H9 (cell line): ENCODE measurements around the gene FMNL1. TPM values are rescaled to one million over a fixed set of nuclear protein-coding genes. Genes with fewer than 3 reads are reported as not detected.
A peak's percentile ranks its signal among the peaks of the same experiment; 100 is the strongest.

Experiments used
- DNase-seq: peaks from one replicate; pipeline ENCODE4 v3.0.0-alpha.2; 2017
- H2AFZ ChIP-seq: one replicate; pipeline ENCODE4 v1.6.1; 2013; ENCODE audit warnings: mild to moderate bottlenecking, low read length, control low read depth, moderate library complexity
- H2AK5ac ChIP-seq: 2 replicates; pipeline ENCODE4 v1.6.1; 2013; ENCODE audit warnings: low read length, control low read depth, mixed read lengths; ENCODE audit not compliant: insufficient read length
- H2BK120ac ChIP-seq: one replicate; pipeline ENCODE4 v1.6.1; 2013; ENCODE audit warnings: low read depth, mild to moderate bottlenecking, low read length, control low read depth, inconsistent platforms; ENCODE audit not compliant: poor library complexity, severe bottlenecking
- H2BK12ac ChIP-seq: 2 replicates; pipeline ENCODE4 v1.6.1; 2013; ENCODE audit warnings: low read length, control low read depth, mixed read lengths, low read depth; ENCODE audit not compliant: insufficient read length
- H2BK15ac ChIP-seq: 2 replicates; pipeline ENCODE4 v1.6.1; 2013; ENCODE audit warnings: low read depth, low read length, control low read depth
- H2BK20ac ChIP-seq: one replicate; pipeline ENCODE4 v1.6.1; 2013; ENCODE audit warnings: low read depth, mild to moderate bottlenecking, low read length, control low read depth, inconsistent platforms; ENCODE audit not compliant: poor library complexity, severe bottlenecking
- H2BK5ac ChIP-seq: 2 replicates; pipeline ENCODE4 v1.6.1; 2013; ENCODE audit warnings: low read length, control low read depth, mixed read lengths; ENCODE audit not compliant: insufficient read length
- H3K14ac ChIP-seq: 2 replicates; pipeline ENCODE4 v1.6.1; 2013; ENCODE audit warnings: low read length, control low read depth; ENCODE audit not compliant: insufficient read depth
- H3K18ac ChIP-seq: 2 replicates; pipeline ENCODE4 v1.6.1; 2013; ENCODE audit warnings: low read depth, mild to moderate bottlenecking, mixed read lengths, low read length, control low read depth; ENCODE audit not compliant: insufficient read length
- H3K23ac ChIP-seq: 2 replicates; pipeline ENCODE4 v1.6.1; 2013; ENCODE audit warnings: low read length, control low read depth, mixed read lengths, low read depth; ENCODE audit not compliant: insufficient read length
- H3K23me2 ChIP-seq: 2 replicates; pipeline ENCODE4 v1.6.1; 2013; ENCODE audit warnings: low read depth, mild to moderate bottlenecking, mixed read lengths, low read length, control low read depth; ENCODE audit not compliant: insufficient read length, poor library complexity, severe bottlenecking
- H3K27ac ChIP-seq: 2 replicates; pipeline ENCODE4 v1.5.1; 2013; ENCODE audit warnings: low read length, control low read depth, mixed read lengths, low read depth; ENCODE audit not compliant: insufficient read length
- H3K27me3 ChIP-seq: 2 replicates; pipeline ENCODE4 v1.6.1; 2013; ENCODE audit warnings: low read length, control low read depth, inconsistent platforms; ENCODE audit not compliant: insufficient read depth
- H3K4ac ChIP-seq: 2 replicates; pipeline ENCODE4 v1.6.1; 2013; ENCODE audit warnings: low read depth, mild to moderate bottlenecking, control low read depth, inconsistent platforms, low read length, moderate library complexity
- H3K4me1 ChIP-seq: 2 replicates; pipeline ENCODE4 v1.6.1; 2013; ENCODE audit warnings: low read length, control low read depth, inconsistent platforms; ENCODE audit not compliant: insufficient read depth
- H3K4me2 ChIP-seq: 2 replicates; pipeline ENCODE4 v1.6.1; 2013; ENCODE audit warnings: low read length, control low read depth, mixed read lengths; ENCODE audit not compliant: insufficient read length, insufficient read depth
- H3K56ac ChIP-seq: 2 replicates; pipeline ENCODE4 v1.6.1; 2013; ENCODE audit warnings: low read depth, mild to moderate bottlenecking, mixed read lengths, low read length, control low read depth; ENCODE audit not compliant: insufficient read length
- H3K79me1 ChIP-seq: 2 replicates; pipeline ENCODE4 v1.6.1; 2013; ENCODE audit warnings: low read depth, mild to moderate bottlenecking, moderate library complexity, low read length, control low read depth, inconsistent platforms; ENCODE audit not compliant: insufficient read depth, poor library complexity, severe bottlenecking
- H3K79me2 ChIP-seq: 2 replicates; pipeline ENCODE4 v1.6.1; 2013; ENCODE audit warnings: low read length, control low read depth, inconsistent platforms; ENCODE audit not compliant: insufficient read depth
- H3K9ac ChIP-seq: 2 replicates; pipeline ENCODE4 v1.6.1; 2013; ENCODE audit warnings: low read length, control low read depth, mixed read lengths; ENCODE audit not compliant: insufficient read length; ENCODE audit errors: extremely low read depth
- H3K9me3 ChIP-seq: one replicate; pipeline ENCODE4 v1.6.1; 2013; ENCODE audit warnings: low read depth, low read length, inconsistent platforms; ENCODE audit not compliant: control insufficient read depth
- H3T11ph ChIP-seq: one replicate; pipeline ENCODE4 v1.6.1; 2013; ENCODE audit warnings: mild to moderate bottlenecking, low read length, control low read depth, inconsistent platforms
- H4K20me1 ChIP-seq: one replicate; pipeline ENCODE4 v1.6.1; 2013; ENCODE audit not compliant: control insufficient read depth, insufficient read length, insufficient read depth
- H4K5ac ChIP-seq: 2 replicates; pipeline ENCODE4 v1.6.1; 2013; ENCODE audit warnings: low read depth, mild to moderate bottlenecking, mixed read lengths, low read length, control low read depth; ENCODE audit not compliant: insufficient read length
- H4K8ac ChIP-seq: replicated peaks from 2 replicates; pipeline ENCODE4 v1.6.1; 2013; ENCODE audit warnings: low read length, control low read depth, mixed read lengths, low read depth; ENCODE audit not compliant: insufficient read length
- H4K91ac ChIP-seq: 2 replicates; pipeline ENCODE4 v1.6.1; 2013; ENCODE audit warnings: low read depth, mild to moderate bottlenecking, moderate library complexity, mixed read lengths, low read length, control low read depth; ENCODE audit not compliant: insufficient read length
- H3K27ac Mint-ChIP-seq, 3 experiments: 2 replicates in 2 of 3; 3 replicates in 1 of 3; pipeline ENCODE4 v1.8.0; 2020 to 2021; ENCODE audit warnings: mixed read lengths in 3 of 3, mild to moderate bottlenecking in 1 of 3, moderate library complexity in 1 of 3
- H3K27me3 Mint-ChIP-seq: 2 replicates; pipeline ENCODE4 v1.8.0; 2021; ENCODE audit warnings: low read depth, mild to moderate bottlenecking, moderate library complexity, mixed read lengths
- H3K36me3 Mint-ChIP-seq, 3 experiments: 2 replicates in 2 of 3; 3 replicates in 1 of 3; pipeline ENCODE4 v1.8.0; 2020 to 2021; ENCODE audit warnings: low read depth in 3 of 3, mixed read lengths in 3 of 3; ENCODE audit not compliant: insufficient read depth in 1 of 3
- H3K4me1 Mint-ChIP-seq, 2 experiments: 2 replicates each; pipeline ENCODE4 v1.8.0; 2020; ENCODE audit warnings: mixed read lengths in 2 of 2
- H3K4me3 Mint-ChIP-seq, 2 experiments: 2 replicates in 1 of 2; 3 replicates in 1 of 2; pipeline ENCODE4 v1.8.0; 2020 to 2021; ENCODE audit warnings: mild to moderate bottlenecking in 2 of 2, mixed read lengths in 2 of 2, moderate library complexity in 1 of 2
- H3K9me3 Mint-ChIP-seq, 2 experiments: 2 replicates in 1 of 2; 3 replicates in 1 of 2; pipeline ENCODE4 v1.8.0; 2020; ENCODE audit warnings: mild to moderate bottlenecking in 2 of 2, mixed read lengths in 2 of 2, moderate library complexity in 1 of 2
- WGBS: extraction: QIAGEN DNeasy Blood & Tissue Kit; methylation state at CpG from one replicate; pipeline ENCODE4 v1.1.7; 2013; ENCODE audit warnings: missing lambda C conversion rate, low lambda C conversion rate, mixed read lengths; ENCODE audit not compliant: insufficient read length; ENCODE audit errors: extremely low coverage; 5-methylcytosine and 5-hydroxymethylcytosine counted together
- total RNA-seq: library from RNA; stranded (reverse); gene quantifications from 2 replicates; pipeline ENCODE4 v1.2.1, GENCODE V29; 2021
- TF ChIP-seq, protein P1 (sequence below): fragments of 200-600 bp; sonication (generic); conservative IDR thresholded peaks from 3 replicates; pipeline ENCODE4 v1.8.0; 2021; ENCODE audit warnings: antibody characterized with exemption, mild to moderate bottlenecking

The FMNL1 gene
- total RNA-seq, 1 experiment from 2014 or later, result 6.9 TPM

GRCh38 chr17:45296003-45296832, 74.5 kb downstream of the FMNL1 start:
- H3K4me1 ChIP-seq, result no peaks in the 10 kb centered on the region; the same call in 1 of the 2 replicates
- no peak overlapping the region for H3K4me2 ChIP-seq
- no peaks in the 10 kb centered on the region; the same call in 1 of the 2 replicates for H3K79me2 ChIP-seq
- no peak overlapping the region for H3K9ac ChIP-seq
- peak overlapping the region in 1 of 3 experiments; percentile 74; a peak in 2 of 7 replicates for H3K27ac Mint-ChIP-seq
- no peak overlapping the region for H3K4me3 Mint-ChIP-seq
- H3K56ac ChIP-seq, result no peak overlapping the region
- no peak overlapping the region for H2BK120ac ChIP-seq
- H4K20me1 ChIP-seq, result no peaks in the 10 kb centered on the region
- H4K5ac ChIP-seq, result no peak overlapping the region
- no peak overlapping the region for H2BK20ac ChIP-seq
- no peaks in the 10 kb centered on the region for H3K27me3 ChIP-seq
- no peak overlapping the region for H2AFZ ChIP-seq
- no peak overlapping the region for H4K8ac ChIP-seq
- no peaks in the 10 kb centered on the region for H3K79me1 ChIP-seq
- no peak overlapping the region for H3K4ac ChIP-seq
- no peak overlapping the region for H3K18ac ChIP-seq
- TF ChIP-seq, protein P1, sequence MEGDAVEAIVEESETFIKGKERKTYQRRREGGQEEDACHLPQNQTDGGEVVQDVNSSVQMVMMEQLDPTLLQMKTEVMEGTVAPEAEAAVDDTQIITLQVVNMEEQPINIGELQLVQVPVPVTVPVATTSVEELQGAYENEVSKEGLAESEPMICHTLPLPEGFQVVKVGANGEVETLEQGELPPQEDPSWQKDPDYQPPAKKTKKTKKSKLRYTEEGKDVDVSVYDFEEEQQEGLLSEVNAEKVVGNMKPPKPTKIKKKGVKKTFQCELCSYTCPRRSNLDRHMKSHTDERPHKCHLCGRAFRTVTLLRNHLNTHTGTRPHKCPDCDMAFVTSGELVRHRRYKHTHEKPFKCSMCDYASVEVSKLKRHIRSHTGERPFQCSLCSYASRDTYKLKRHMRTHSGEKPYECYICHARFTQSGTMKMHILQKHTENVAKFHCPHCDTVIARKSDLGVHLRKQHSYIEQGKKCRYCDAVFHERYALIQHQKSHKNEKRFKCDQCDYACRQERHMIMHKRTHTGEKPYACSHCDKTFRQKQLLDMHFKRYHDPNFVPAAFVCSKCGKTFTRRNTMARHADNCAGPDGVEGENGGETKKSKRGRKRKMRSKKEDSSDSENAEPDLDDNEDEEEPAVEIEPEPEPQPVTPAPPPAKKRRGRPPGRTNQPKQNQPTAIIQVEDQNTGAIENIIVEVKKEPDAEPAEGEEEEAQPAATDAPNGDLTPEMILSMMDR, result no peak
- no peaks in the 10 kb centered on the region for H3K9me3 ChIP-seq
- no peak for DNase-seq
- WGBS, result no CpG with 5 or more reads among the region's 7 CpGs
- no peak overlapping the region for H3K14ac ChIP-seq
- no peak overlapping the region for H4K91ac ChIP-seq
- no peaks in the 10 kb centered on the region; a peak in 2 of 7 replicates for H3K36me3 Mint-ChIP-seq
- H2BK15ac ChIP-seq, result no peak overlapping the region
- H3K4me1 Mint-ChIP-seq, result peaks cover 6 to 15% of the 10 kb centered on the region in 2 experiments
- H2AK5ac ChIP-seq, result no peak overlapping the region
- no peaks in the 10 kb centered on the region for H3K9me3 Mint-ChIP-seq
- H3K27ac ChIP-seq, result no peak overlapping the region
- no peak overlapping the region for H2BK12ac ChIP-seq
- H3T11ph ChIP-seq, result no peak overlapping the region
- H3K27me3 Mint-ChIP-seq, result no peaks in the 10 kb centered on the region
- no peak overlapping the region for H3K23ac ChIP-seq
- H3K23me2 ChIP-seq, result no peaks in the 10 kb centered on the region
- H2BK5ac ChIP-seq, result no peak overlapping the region
